GM12878 (cell line): Measurements from ENCODE around the gene ELP1. TPM values are rescaled to one million over a fixed set of nuclear protein-coding genes. Genes with fewer than 3 reads are reported as not detected.

ENCODE experiments used
- ATAC-seq: fragments of 200-7000 bp; cut with Tn5 transposase; 3 replicates; pipeline ENCODE4 v1.9.1; 2020; ENCODE audit warnings: mild to moderate bottlenecking, moderate library complexity
- BruUV-seq: library from RNA; stranded (reverse); fragments of 400-500 nt; replicated peaks from 2 replicates; lab custom pipeline; 2021; lab: Mats Ljungman, UMichigan
- CTCF ChIA-PET: fragments of 300-600 bp; sonication (Branson Sonifier 250); formaldehyde crosslinking; extraction: SDS; loops from one replicate; lab custom pipeline; 2021; ENCODE audit warnings: inconsistent platforms; lab: Yijun Ruan, JAX
- POLR2A ChIA-PET: fragments of 350-600 bp; formaldehyde crosslinking; extraction: SDS; loops from one replicate; lab custom pipeline; 2021; ENCODE audit warnings: inconsistent platforms; lab: Charles Lee
- RAD21 ChIA-PET: fragments of 300-600 bp; sonication (Branson Sonifier 250); formaldehyde crosslinking; loops from one replicate; lab custom pipeline; 2023; ENCODE audit warnings: antibody characterized with exemption; ENCODE audit not compliant: unreplicated experiment; lab: Charles Lee
- SMC1A ChIA-PET: fragments of 300-600 bp; sonication (Branson Sonifier 250); formaldehyde crosslinking; loops from one replicate; lab custom pipeline; 2023; ENCODE audit not compliant: unreplicated experiment, uncharacterized antibody; lab: Charles Lee
- DNase-seq: peaks from one replicate; pipeline ENCODE4 v3.0.0-alpha.2; 2011; ENCODE audit warnings: low read depth, low spot score
- FAIRE-seq: peaks from 3 replicates; lab custom pipeline; 2011; peaks lifted over from hg19 to GRCh38; lab: Jason Lieb, UNC
- H2AFZ ChIP-seq: 2 replicates; pipeline ENCODE4 v1.6.0; 2011; ENCODE audit warnings: low read depth, low read length, control low read depth; ENCODE audit not compliant: control insufficient read depth
- H3K27ac ChIP-seq: 2 replicates; pipeline ENCODE4 v1.5.1; 2011; ENCODE audit warnings: control low read depth; ENCODE audit not compliant: control insufficient read depth, insufficient read depth
- H3K27me3 ChIP-seq, 2 experiments: replicated peaks in 1 of 2; 2 replicates each; pipeline versions ENCODE4 v1.6.0 to v1.6.1; 2011; ENCODE audit warnings: low read length in 1 of 2; ENCODE audit not compliant: control insufficient read depth in 2 of 2, insufficient read depth in 2 of 2
- H3K36me3 ChIP-seq, 2 experiments: 2 replicates each; pipeline ENCODE4 v1.5.1; 2011; ENCODE audit warnings: low read length in 1 of 2; ENCODE audit not compliant: control insufficient read depth in 2 of 2, insufficient read depth in 2 of 2
- H3K4me1 ChIP-seq: 2 replicates; pipeline ENCODE4 v1.6.1; 2011; ENCODE audit warnings: mild to moderate bottlenecking, low read length, moderate library complexity, mixed read lengths; ENCODE audit not compliant: control insufficient read depth, insufficient read depth
- H3K4me2 ChIP-seq: 2 replicates; pipeline ENCODE4 v1.6.0; 2011; ENCODE audit warnings: control low read depth; ENCODE audit not compliant: control insufficient read depth, insufficient read depth
- H3K4me3 ChIP-seq: fragments of 200-600 bp; sonication (generic); 2 replicates; pipeline ENCODE4 v1.5.1; 2016
- H3K79me2 ChIP-seq: 2 replicates; pipeline ENCODE4 v1.6.0; 2011; ENCODE audit warnings: low read length; ENCODE audit not compliant: control insufficient read depth, insufficient read depth
- H3K9ac ChIP-seq: 2 replicates; pipeline ENCODE4 v1.8.0; 2011; ENCODE audit warnings: low read length, control low read depth, mixed read lengths; ENCODE audit not compliant: control insufficient read depth, insufficient read depth
- H3K9me3 ChIP-seq: replicated peaks from 3 replicates; pipeline ENCODE4 v1.5.1; 2011; ENCODE audit warnings: mild to moderate bottlenecking, low read length; ENCODE audit not compliant: control insufficient read depth, insufficient read depth
- H4K20me1 ChIP-seq: 2 replicates; pipeline ENCODE4 v1.6.0; 2011; ENCODE audit not compliant: control insufficient read depth, insufficient read depth
- BHLHE40 ChIP-seq, 2 experiments: fragments of 450-650 bp in 1 of 2; IDR thresholded peaks; 2 replicates each; pipeline ENCODE4 v1.6.1; 2011 to 2017; ENCODE audit warnings: low read depth in 2 of 2, borderline replicate concordance in 1 of 2, improper control_type of control experiment in 1 of 2, low read length in 1 of 2, mild to moderate bottlenecking in 1 of 2
- CHD2 ChIP-seq: IDR thresholded peaks from 2 replicates; pipeline ENCODE4 v1.6.1; 2011; ENCODE audit warnings: low read depth, low read length, improper control_type of control experiment, borderline replicate concordance
- EZH2 ChIP-seq: IDR thresholded peaks from 2 replicates; pipeline ENCODE4 v1.6.1; 2012; ENCODE audit warnings: low read depth, mild to moderate bottlenecking, control low read depth, inconsistent platforms, low read length, borderline replicate concordance; ENCODE audit not compliant: control insufficient read depth
- GATAD2B ChIP-seq: fragments of 450-650 bp; conservative IDR thresholded peaks from 2 replicates; pipeline ENCODE4 v1.6.1; 2017; ENCODE audit warnings: low read depth, mild to moderate bottlenecking, moderate library complexity
- HDGF ChIP-seq: fragments of 450-650 bp; IDR thresholded peaks from 2 replicates; pipeline ENCODE4 v1.6.1; 2016; ENCODE audit warnings: antibody characterized with exemption
- IKZF2 ChIP-seq, 2 experiments: fragments of 450-650 bp; IDR thresholded peaks; 2 replicates each; pipeline ENCODE4 v1.6.1; 2017; ENCODE audit warnings: mild to moderate bottlenecking in 2 of 2, moderate library complexity in 2 of 2
- NFXL1 ChIP-seq: fragments of 450-650 bp; IDR thresholded peaks from 2 replicates; pipeline ENCODE4 v1.6.1; 2017; ENCODE audit warnings: antibody characterized with exemption, mild to moderate bottlenecking, borderline replicate concordance
- RUNX3 ChIP-seq: IDR thresholded peaks from 2 replicates; pipeline ENCODE4 v1.6.1; 2012; ENCODE audit warnings: low read length, inconsistent platforms
- SMAD5 ChIP-seq: IDR thresholded peaks from 2 replicates; pipeline ENCODE4 v1.6.1; 2016; ENCODE audit warnings: antibody characterized with exemption, low read depth
- SMARCA5 ChIP-seq: fragments of 450-650 bp; IDR thresholded peaks from 2 replicates; pipeline ENCODE4 v1.6.1; 2017; ENCODE audit warnings: mild to moderate bottlenecking
- SP1 ChIP-seq: IDR thresholded peaks from one replicate; pipeline ENCODE4 v1.6.1; 2011; ENCODE audit warnings: low read depth, low read length
- TCF7 ChIP-seq: IDR thresholded peaks from 2 replicates; pipeline ENCODE4 v1.6.1; 2014; ENCODE audit warnings: antibody characterized with exemption, borderline replicate concordance
- USF1 ChIP-seq: IDR thresholded peaks from 2 replicates; pipeline ENCODE4 v1.6.1; 2011; ENCODE audit warnings: borderline replicate concordance, low read depth, mild to moderate bottlenecking, moderate library complexity, mixed read lengths, low read length; ENCODE audit not compliant: insufficient read depth; ENCODE audit errors: extremely low read length
- ZBTB33 ChIP-seq: fragments of 450-650 bp; IDR thresholded peaks from 2 replicates; pipeline ENCODE4 v1.6.1; 2017; ENCODE audit warnings: mild to moderate bottlenecking
- WGBS: methylation state at CpG from one replicate; pipeline ENCODE4 v1.1.6; 2016; ENCODE audit warnings: low lambda C conversion rate; ENCODE audit not compliant: insufficient replicate concordance, insufficient coverage; ENCODE audit errors: missing lambda C conversion rate; 5-methylcytosine and 5-hydroxymethylcytosine counted together
- in situ Hi-C: fragments of 300-500 bp; cut with MboI; formaldehyde crosslinking; loops from 9 replicates; pipeline ENCODE4 v1.14.3; 2018; ENCODE audit warnings: mixed read lengths
- intact Hi-C: fragments of 100-400 bp; cut with micrococcal nuclease; formaldehyde crosslinking; loops from one replicate; pipeline ENCODE4 v1.14.2; 2022; ENCODE audit not compliant: unreplicated experiment
- polyA plus RNA-seq, 11 experiments: library from polyadenylated mRNA; depleted of rRNA in 4 of 11; unstranded in 6 of 11; stranded (reverse) in 5 of 11; fragments of >200 nt; fragmentation: Nextera tagmentation in 4 of 11; fragmentation: Illumina TruSeq in 1 of 11; extraction: Ambion mirVana in 4 of 11; extraction: Trizol in 1 of 11; gene quantifications; 1 replicate in 1 of 11; 2 replicates in 10 of 11; pipeline versions ENCODE4 v1.2.1 to v1.2.3, GENCODE V29; 2011 to 2016; ENCODE audit warnings: inconsistent platforms in 2 of 11, missing spikeins in 2 of 11, low read depth in 1 of 11
- total RNA-seq, 4 experiments: library from RNA; depleted of rRNA in 3 of 4; stranded (reverse); fragments of >200 nt in 3 of 4; fragmentation: Illumina TruSeq in 1 of 4; extraction: Trizol in 1 of 4; gene quantifications; 2 replicates each; pipeline versions ENCODE4 v1.2.1 to v1.2.3, GENCODE V29; 2013 to 2021

ELP1 gene
- total and polyA plus RNA-seq, 10 of the 15 experiments (the other 5 are each of a cell fraction or from before 2014, with no cell fraction given): 9.7 to 29.9 (median 26.0) TPM

- SMC1A ChIA-PET: interaction anchor here (1.3 to 2.1 kb wide), 3 partner anchors 99 to 103 kb away, joined by 3 to 6 read pairs (median 4); no protein-coding TSS in a partner anchor
- H3K79me2 ChIP-seq: no peaks in the 10 kb centered on the region
- CTCF ChIA-PET: interaction anchor here (1.3 to 4.7 kb wide), 3 partner anchors 43 to 103 kb away, joined by 5 to 29 read pairs (median 6); no protein-coding TSS in a partner anchor
- no peaks in the 10 kb centered on the region for H3K9me3 ChIP-seq
- H4K20me1 ChIP-seq: no peaks in the 10 kb centered on the region
- no TSS peak for BruUV-seq
- H3K4me2 ChIP-seq: no peak overlapping the region
- ATAC-seq: no peak
- FAIRE-seq: no peak
- WGBS: 9% methylated on average over 3 of the region's 3 CpGs
- no peaks in the 10 kb centered on the region for H3K4me1 ChIP-seq
- intact Hi-C loops: loop anchor here (5.0 kb wide), 2 partner anchors 101 to 616 kb away; no protein-coding TSS in a partner anchor
- no peak overlapping the region for H3K9ac ChIP-seq
- no peak overlapping the region for H2AFZ ChIP-seq
- in situ Hi-C loops: no loop called here
- no peaks in the 10 kb centered on the region for H3K36me3 ChIP-seq
- no peak overlapping the region for H3K27ac ChIP-seq
- peaks cover 0 to 2% of the 10 kb centered on the region in 2 experiments; a peak in 2 of 4 replicates for H3K27me3 ChIP-seq
- DNase-seq: no peak
- RAD21 ChIA-PET: interaction anchor here (1.7 kb wide), 1 partner anchor 103 kb away, joined by 8 read pairs; no protein-coding TSS in a partner anchor
- TF ChIP-seq CHD2 (no peak), NFXL1 (no peak), USF1 (no peak), SMAD5 (no peak), SMARCA5 (no peak), GATAD2B (no peak), ZBTB33 (no peak), HDGF (no peak), RUNX3 (no peak), IKZF2 (IDR thresholded peaks at IDR 0.05) (no peak), BHLHE40 (IDR thresholded peaks at IDR 0.05; ENCODE audit: borderline replicate concordance in 1 of 2, low read depth in 2 of 2, low read length in 1 of 2) (no peak), TCF7 (no peak), SP1 (no peak), EZH2 (no peak)
- H3K4me3 ChIP-seq: no peak overlapping the region
- POLR2A ChIA-PET: no interaction called here
Observed at GRCh38 chr9:108851138-108851537, 82.8 kb downstream of the ELP1 start.
